ENCODE results near the gene ARAF.

The ARAF gene

DNA sequence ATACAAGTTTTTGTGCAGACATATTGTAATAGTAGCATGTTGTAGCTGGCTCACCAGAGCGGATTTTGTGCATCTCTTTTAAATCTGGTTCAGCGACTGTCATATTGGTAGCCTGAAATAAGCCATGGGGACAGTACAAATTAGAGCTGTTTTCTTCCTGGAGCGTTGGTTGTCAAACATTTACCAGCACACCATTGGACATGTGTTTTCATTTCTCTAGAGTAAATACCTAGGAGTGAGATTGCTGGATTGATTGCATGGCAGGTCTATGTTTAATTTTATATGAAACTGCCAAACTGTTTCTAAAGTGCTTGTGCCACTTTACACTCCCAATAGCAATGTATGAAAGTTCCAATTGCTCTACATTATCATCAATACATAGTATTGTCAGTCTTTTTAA, 2.6 kb upstream of the ARAF start:
- no peaks in the 10 kb centered on the region for H3K9me3 ChIP-seq (ENCODE audit: control insufficient read depth, insufficient read depth, low read depth, low read length)
- no peak overlapping the region for H3K27ac ChIP-seq (ENCODE audit: extremely low read depth, low read depth, low read length)
- no peak for TF ChIP-seq ZNF16 (tag by site-specific recombination; IDR thresholded peaks at IDR 0.05; ENCODE audit: low read depth)
- no peak for TF ChIP-seq ZNF366 (tag by site-specific recombination; conservative IDR thresholded peaks at IDR 0.05)
- no peak for TF ChIP-seq ZNF701 (tag by site-specific recombination; IDR thresholded peaks at IDR 0.05)
- no peak for TF ChIP-seq ZNF660 (tag by site-specific recombination; IDR thresholded peaks at IDR 0.05)
- no peak for TF ChIP-seq SP3 (tag by site-specific recombination; IDR thresholded peaks at IDR 0.05)
- TF ChIP-seq ZNF544 (tag by site-specific recombination; IDR thresholded peaks at IDR 0.05), result no peak
- TF ChIP-seq ZNF292 (tag by site-specific recombination; IDR thresholded peaks at IDR 0.05; ENCODE audit: borderline replicate concordance, low read depth), result no peak
- TF ChIP-seq GLIS2 (tag by site-specific recombination; IDR thresholded peaks at IDR 0.05), result no peak
- TF ChIP-seq ZBTB20 (tag by site-specific recombination; IDR thresholded peaks at IDR 0.05), result no peak
- TF ChIP-seq SCRT1 (tag by site-specific recombination; IDR thresholded peaks at IDR 0.05; ENCODE audit: borderline replicate concordance), result no peak
- TF ChIP-seq ZNF24 (tag by site-specific recombination; IDR thresholded peaks at IDR 0.05), result no peak
- TF ChIP-seq, protein P1, sequence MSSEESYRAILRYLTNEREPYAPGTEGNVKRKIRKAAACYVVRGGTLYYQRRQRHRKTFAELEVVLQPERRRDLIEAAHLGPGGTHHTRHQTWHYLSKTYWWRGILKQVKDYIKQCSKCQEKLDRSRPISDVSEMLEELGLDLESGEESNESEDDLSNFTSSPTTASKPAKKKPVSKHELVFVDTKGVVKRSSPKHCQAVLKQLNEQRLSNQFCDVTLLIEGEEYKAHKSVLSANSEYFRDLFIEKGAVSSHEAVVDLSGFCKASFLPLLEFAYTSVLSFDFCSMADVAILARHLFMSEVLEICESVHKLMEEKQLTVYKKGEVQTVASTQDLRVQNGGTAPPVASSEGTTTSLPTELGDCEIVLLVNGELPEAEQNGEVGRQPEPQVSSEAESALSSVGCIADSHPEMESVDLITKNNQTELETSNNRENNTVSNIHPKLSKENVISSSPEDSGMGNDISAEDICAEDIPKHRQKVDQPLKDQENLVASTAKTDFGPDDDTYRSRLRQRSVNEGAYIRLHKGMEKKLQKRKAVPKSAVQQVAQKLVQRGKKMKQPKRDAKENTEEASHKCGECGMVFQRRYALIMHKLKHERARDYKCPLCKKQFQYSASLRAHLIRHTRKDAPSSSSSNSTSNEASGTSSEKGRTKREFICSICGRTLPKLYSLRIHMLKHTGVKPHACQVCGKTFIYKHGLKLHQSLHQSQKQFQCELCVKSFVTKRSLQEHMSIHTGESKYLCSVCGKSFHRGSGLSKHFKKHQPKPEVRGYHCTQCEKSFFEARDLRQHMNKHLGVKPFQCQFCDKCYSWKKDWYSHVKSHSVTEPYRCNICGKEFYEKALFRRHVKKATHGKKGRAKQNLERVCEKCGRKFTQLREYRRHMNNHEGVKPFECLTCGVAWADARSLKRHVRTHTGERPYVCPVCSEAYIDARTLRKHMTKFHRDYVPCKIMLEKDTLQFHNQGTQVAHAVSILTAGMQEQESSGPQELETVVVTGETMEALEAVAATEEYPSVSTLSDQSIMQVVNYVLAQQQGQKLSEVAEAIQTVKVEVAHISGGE (tag by site-specific recombination; conservative IDR thresholded peaks at IDR 0.05; ENCODE audit: low read depth), result no peak
- no peak for TF ChIP-seq ZNF311 (tag by site-specific recombination; IDR thresholded peaks at IDR 0.05; ENCODE audit: borderline replicate concordance)
- TF ChIP-seq ZNF501 (tag by site-specific recombination; IDR thresholded peaks at IDR 0.05), result no peak
- TF ChIP-seq ZXDB (tag by site-specific recombination; IDR thresholded peaks at IDR 0.05), result no peak
- TF ChIP-seq ZNF677 (tag by site-specific recombination; IDR thresholded peaks at IDR 0.05), result no peak
- TF ChIP-seq ZNF529 (tag by site-specific recombination; IDR thresholded peaks at IDR 0.05; ENCODE audit: insufficient replicate concordance), result no peak
- no peak for TF ChIP-seq ZNF664 (tag by site-specific recombination; IDR thresholded peaks at IDR 0.05)
- no peak for TF ChIP-seq HIC1 (tag by site-specific recombination; IDR thresholded peaks at IDR 0.05)
- POLR2A ChIA-PET, result no interaction called here
- peaks cover 0 to 8% of the 10 kb centered on the region in 2 experiments; a peak in 1 of 3 replicates for H3K36me3 ChIP-seq (ENCODE audit: control insufficient read depth in 2 of 2, insufficient read depth in 1 of 2, low read length in 2 of 2)
- H3K4me1 ChIP-seq (ENCODE audit: control insufficient read depth, insufficient read depth, low read length), result no peaks in the 10 kb centered on the region; the same call in 1 of the 2 replicates
- CTCF ChIA-PET, result interaction anchor here (0.6 kb wide), 1 partner anchor 12 kb away, joined by 4 read pairs; no protein-coding TSS in a partner anchor
- no peak overlapping the region for H3K4me3 ChIP-seq (ENCODE audit: low read depth, low read length)

GRCh38 chrX:47560179-47560933, 649 bp upstream of the ARAF start:
- Histone ChIP-seq H3K4me3 (ENCODE audit: low read depth, low read length) (peak overlapping the region; percentile 82), H3K9me3 (ENCODE audit: control insufficient read depth, insufficient read depth, low read depth, low read length) (no peaks in the 10 kb centered on the region), H3K27ac (ENCODE audit: extremely low read depth, low read depth, low read length) (no peak overlapping the region), H3K4me1 (ENCODE audit: control insufficient read depth, insufficient read depth, low read length) (no peaks in the 10 kb centered on the region; the same call in 1 of the 2 replicates), H3K36me3 (ENCODE audit: control insufficient read depth in 2 of 2, insufficient read depth in 1 of 2, low read length in 2 of 2) (peaks cover 0 to 27% of the 10 kb centered on the region in 2 experiments; a peak in 1 of 3 replicates)
- ChIA-PET CTCF (no interaction called here), POLR2A (no interaction called here)
- TF ChIP-seq MYNN (tag by site-specific recombination; IDR thresholded peaks at IDR 0.05; ENCODE audit: borderline replicate concordance) (no peak), PRDM1 (tag by site-specific recombination; IDR thresholded peaks at IDR 0.05) (peak; percentile 5; the same call in 1 of the 2 replicates), ZNF280D (tag by site-specific recombination; IDR thresholded peaks at IDR 0.05) (0 out of 2 replicates have a peak, but pooled peaks have one; percentile 27), IKZF3 (tag by site-specific recombination; IDR thresholded peaks at IDR 0.05) (0 out of 2 replicates have a peak, but pooled peaks have one; percentile 35)
- TF ChIP-seq, protein P2, sequence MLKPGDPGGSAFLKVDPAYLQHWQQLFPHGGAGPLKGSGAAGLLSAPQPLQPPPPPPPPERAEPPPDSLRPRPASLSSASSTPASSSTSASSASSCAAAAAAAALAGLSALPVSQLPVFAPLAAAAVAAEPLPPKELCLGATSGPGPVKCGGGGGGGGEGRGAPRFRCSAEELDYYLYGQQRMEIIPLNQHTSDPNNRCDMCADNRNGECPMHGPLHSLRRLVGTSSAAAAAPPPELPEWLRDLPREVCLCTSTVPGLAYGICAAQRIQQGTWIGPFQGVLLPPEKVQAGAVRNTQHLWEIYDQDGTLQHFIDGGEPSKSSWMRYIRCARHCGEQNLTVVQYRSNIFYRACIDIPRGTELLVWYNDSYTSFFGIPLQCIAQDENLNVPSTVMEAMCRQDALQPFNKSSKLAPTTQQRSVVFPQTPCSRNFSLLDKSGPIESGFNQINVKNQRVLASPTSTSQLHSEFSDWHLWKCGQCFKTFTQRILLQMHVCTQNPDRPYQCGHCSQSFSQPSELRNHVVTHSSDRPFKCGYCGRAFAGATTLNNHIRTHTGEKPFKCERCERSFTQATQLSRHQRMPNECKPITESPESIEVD (tag by site-specific recombination; IDR thresholded peaks at IDR 0.05), result peak; percentile 79
